HG03135 (cell line): ENCODE results near the gene IL20.

Experiments
- ATAC-seq: cut with Tn5 transposase; IDR thresholded peaks from one replicate; pipeline ENCODE4 v1.9.1; 2021; ENCODE audit warnings: mild to moderate bottlenecking, moderate library complexity; ENCODE audit not compliant: unreplicated experiment

The IL20 gene

GRCh38 chr1:206873603-206874188, 8.3 kb downstream of the IL20 start:
- no peak for ATAC-seq

- no peak for ATAC-seq
Measured at GRCh38 chr1:206875752-206876377, 10.4 kb downstream of the IL20 start.

DNA sequence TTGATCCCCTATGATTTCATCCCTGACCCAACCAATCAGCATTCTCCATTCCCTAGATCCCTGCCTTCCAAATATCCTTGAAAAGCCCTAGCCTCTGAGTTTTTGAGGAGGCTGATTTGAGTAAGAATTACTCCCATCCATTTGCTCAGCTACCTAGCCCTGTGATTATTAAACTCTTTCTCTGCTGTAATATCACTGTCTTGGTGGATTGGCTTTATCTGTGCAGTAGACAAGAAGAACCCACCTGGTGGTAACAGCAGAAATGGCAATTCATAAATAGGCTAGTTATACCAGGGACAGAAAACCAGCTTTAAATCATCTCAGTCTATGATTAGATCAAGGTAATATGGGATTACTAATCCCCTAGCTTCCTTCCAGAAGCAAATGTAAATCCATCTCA, 13.0 kb downstream of the IL20 start:
- ATAC-seq: no peak

GRCh38 chr1:206880314-206880713, 14.9 kb downstream of the IL20 start:
- ATAC-seq: no peak

DNA sequence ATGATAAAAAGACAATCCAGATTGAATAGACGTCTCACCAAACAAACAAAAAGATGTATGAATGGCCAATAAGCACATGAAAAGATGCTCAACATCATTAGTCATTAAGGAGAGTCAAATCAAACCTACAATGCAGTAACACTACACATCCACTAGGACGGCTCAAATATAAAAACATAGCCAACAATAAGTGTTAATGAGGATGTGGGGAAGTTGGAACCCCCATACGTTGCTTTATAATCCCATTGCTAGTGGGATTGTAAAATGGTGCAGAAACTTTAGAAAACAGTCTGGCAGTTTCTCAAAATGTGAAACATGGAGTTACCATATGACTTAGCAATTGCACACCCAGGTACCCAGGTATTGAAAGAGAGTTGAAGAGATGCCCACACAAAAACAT, 17.1 kb downstream of the IL20 start:
- ATAC-seq: no peak

DNA sequence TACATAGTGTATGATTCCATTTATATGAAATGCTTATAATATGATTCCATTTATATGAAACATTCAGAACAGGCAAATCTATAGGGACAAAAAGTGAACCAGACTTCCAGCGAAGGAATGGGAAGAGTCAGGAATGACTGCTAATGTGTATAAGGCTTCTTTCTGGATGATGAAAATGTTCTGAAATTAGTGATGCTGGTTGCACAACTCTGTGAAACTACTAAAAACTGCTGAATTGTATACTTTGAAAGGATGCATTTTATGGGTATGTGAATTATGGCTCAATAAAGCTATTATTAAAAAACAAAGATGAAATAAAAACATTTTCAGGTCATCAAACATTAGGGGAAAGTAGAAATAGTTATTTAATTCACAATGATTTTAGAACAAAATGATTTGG, 17.7 kb downstream of the IL20 start:
- ATAC-seq: no peak

DNA sequence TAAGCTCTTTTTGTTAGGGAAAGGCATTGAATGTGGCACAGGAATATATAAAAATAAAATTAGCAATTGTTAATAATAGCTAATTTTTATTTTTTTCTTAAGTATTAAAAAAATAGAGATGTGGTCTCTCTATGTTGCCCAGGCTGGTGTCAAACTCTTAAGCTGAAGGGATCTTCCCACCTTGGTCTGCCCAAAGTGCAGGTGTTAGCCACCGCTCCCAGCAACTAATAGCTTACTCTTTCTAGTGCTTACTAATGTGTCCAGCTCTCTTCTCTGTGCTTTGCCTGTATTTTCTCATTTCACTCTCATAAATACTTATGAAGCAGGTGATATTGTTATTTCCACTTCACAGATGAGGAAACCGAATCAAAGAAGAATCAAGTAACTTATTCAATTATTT, 18.5 kb downstream of the IL20 start:
- no peak for ATAC-seq

- no peak for ATAC-seq
Measured at GRCh38 chr1:206885341-206886060, 20.1 kb downstream of the IL20 start.

DNA sequence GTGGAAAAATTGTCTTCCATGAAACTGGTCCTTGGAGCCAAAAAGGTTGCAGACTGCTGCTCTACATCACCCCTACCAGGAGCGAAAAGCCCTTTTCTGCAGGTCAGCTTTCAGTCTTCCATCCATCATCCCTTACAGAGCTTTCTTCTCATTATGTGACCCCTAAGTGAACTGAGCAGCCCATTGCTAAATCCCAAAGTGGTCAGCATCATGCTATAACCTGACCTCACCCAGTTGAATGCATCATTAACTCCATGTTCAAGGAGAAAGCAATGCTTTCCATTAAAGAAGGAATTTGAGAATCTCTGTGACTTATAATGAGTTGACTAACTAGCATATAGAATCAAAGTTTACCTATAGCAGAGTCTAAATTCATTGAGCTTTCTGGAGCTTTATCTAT, 21.4 kb downstream of the IL20 start:
- no peak for ATAC-seq

DNA sequence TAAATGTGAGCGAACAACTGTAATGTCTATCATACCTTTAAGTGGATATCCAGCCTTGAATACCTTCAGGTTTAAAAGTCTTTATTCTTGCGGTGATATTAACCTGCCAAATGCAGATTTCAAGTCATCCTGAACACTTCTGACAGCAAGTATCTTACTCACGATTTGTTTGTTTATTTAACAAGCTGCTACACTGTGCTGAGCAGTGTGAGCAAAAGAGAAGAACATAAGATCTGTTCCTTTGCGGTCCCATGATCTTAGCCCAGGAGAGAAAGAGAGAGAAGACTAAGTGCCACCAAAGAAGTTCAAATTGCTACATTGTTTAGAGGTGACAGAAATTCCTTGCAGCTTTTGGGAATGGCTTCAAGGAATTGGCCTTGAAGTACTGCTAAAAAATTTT, 22.3 kb downstream of the IL20 start:
- no peak for ATAC-seq

DNA sequence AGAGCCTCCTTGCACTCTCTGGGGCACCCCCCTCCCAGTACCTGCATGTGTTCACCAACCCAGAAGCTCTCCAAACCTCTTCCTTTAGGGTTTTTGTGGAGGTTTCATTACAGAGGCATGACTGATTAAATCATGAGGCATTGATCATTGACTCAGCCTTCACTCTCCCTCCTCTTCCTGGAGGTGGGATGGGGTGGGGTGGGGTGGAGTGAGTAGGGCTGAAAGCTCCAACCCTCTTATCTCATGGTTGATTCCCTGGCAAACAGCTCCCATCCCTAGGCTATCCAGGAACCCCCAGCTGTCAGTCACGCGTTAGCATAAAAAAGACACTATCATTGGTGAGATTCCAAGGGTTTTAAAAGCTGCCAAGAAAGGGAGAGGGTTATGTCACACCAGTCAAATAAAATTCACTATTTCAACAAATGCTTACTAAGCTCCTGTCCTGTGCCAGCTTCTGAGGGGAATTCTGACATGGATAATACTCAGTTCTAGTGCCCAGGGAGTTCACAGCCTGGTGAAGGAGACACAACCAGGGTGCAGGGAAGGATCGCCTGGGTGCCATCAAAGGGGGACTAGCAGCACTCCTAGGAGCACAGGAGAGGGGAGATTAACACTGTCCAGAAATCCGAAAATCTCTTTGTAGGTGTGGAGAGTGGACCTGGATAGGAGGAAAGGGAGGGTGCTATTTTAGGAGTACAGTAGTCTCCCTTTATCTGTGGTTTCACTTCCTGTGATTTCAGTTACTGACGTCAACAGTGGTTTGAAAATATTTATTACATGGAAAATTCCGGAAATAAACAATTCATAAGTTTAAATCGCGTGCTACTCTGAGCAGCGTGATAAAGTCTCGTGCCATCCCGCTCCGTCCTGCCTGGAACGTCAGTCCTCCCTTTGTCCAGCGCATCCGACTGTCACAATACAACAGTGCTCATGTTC, 25.0 kb downstream of the IL20 start:
- ATAC-seq: no peak

- no peak for ATAC-seq
Measured at GRCh38 chr1:206891412-206891811, 26.0 kb downstream of the IL20 start.

DNA sequence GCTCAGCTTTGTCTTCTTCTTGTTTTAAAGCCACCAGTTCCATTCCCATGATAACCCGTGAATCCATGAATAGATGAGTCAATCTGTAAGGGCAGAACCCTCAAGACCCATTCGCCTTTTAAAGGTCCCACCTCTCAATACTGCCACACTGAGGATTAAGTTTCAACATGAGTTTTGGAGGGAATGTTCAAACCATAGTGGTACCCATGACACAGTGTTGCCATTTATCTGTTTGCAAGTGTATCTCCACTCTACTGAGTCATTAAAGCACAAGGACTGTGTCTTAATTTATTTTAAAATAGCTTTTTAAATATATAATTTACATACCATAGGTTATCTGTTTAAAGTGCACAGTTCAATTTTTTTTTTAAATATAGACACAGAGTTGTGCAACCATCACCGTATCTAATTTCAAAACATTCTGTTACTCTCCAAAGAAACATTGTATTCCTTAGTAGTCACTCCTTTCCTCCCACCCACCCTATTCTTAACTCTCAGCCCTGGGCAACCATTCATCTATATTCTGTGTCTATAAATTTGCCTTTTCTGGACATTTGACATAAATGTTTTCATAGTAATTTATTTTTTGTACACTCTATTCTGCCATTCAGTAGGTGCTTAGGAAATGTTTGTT, 27.0 kb downstream of the IL20 start:
- no peak for ATAC-seq

- ATAC-seq: no peak
Measured at GRCh38 chr1:206893380-206893779, 28.0 kb downstream of the IL20 start.

DNA sequence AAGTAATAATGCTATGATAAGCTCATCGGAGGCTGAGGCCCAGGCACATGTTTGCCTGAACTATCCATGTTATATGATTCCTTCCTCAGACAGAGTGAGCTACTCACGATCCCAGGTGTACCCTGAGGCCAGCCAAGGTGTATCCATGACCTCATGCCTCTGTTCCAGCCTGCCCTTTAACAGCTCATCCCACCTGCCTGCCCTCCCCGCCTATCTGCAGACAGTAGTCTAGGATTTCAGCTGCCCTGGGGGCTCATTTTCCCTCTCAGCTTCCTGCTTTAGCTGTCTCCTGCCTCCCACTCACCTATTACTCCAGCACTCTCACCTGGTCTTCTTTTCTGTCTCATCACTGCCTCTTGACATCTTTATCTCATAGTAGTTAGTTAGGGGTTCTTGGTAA, 29.9 kb downstream of the IL20 start:
- no peak for ATAC-seq

DNA sequence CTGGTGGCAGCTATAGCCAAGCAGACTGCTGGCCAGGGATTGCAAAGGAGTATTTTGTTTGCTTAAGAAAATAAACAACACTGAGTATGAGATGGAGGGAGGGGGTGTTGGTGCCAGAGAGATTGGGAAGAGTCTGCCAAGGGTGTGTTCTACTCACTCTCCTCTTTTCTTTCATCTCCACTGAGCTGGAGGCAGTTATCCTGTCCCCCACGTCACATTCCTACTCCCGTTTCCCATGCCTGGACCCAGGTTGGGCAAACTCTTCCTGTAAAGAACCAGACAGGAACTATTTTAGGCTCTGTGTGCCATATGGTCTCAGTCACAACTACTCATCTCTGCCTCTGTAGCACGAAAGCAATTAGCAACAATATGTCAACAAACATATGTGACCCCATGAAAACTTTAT, 30.4 kb downstream of the IL20 start:
- ATAC-seq: no peak

GRCh38 chr1:206896261-206896660, 30.8 kb downstream of the IL20 start:
- no peak for ATAC-seq

DNA sequence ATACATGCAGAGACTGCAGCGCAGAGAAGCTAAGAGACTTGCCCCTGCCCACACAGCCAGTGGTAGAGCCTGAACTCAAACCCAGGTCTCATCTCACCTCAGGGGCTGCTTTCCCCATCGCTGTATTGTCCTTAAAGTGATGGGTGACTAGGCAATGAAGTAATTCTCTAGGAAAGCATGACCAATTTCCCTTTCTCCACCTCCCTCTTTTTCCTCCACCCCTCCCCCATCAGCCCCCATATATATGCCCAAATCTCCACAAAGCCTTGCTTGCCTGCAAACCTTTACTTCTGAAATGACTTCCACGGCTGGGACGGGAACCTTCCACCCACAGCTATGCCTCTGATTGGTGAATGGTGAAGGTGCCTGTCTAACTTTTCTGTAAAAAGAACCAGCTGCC, 31.8 kb downstream of the IL20 start, which contains the start of gene IL24:
TSS of gene IL24 (plus strand) at position 269 of the 400 bp plus-strand sequence. CDS start 390 bp downstream, outside the sequence.
- ATAC-seq: no peak

GRCh38 chr1:206898089-206898914, 32.9 kb downstream of the IL20 start:
- no peak for ATAC-seq

GRCh38 chr1:206898915-206899431, 33.5 kb downstream of the IL20 start:
- no peak for ATAC-seq
